ENCODE results near the gene PLD1.
"Not testable (repeated sequence)": the region's sequence is repeated elsewhere in the genome, so short reads cannot be mapped to it uniquely, and the experiment has no call there.

PLD1 gene

GRCh38 chr3:171817074-171817800 lies 7.0 kb upstream of the PLD1 start:
- Histone ChIP-seq H3K27ac (ENCODE audit: poor library complexity, severe bottlenecking) (no peak overlapping the region), H3K36me3 (ENCODE audit: low read depth) (no peaks in the 10 kb centered on the region), H3K9me3 (ENCODE audit: severe bottlenecking) (no peaks in the 10 kb centered on the region), H3K4me1 (ENCODE audit: insufficient read depth, poor library complexity, severe bottlenecking) (peaks cover 9% of the 10 kb centered on the region), H3K4me3 (ENCODE audit: severe bottlenecking) (no peak overlapping the region), H3K27me3 (ENCODE audit: insufficient read depth, poor library complexity, severe bottlenecking) (no peaks in the 10 kb centered on the region)
- DNase-seq (ENCODE audit: low spot score) (no peak), ATAC-seq (ENCODE audit: low read depth) (no peak)
- TF ChIP-seq, protein P1, sequence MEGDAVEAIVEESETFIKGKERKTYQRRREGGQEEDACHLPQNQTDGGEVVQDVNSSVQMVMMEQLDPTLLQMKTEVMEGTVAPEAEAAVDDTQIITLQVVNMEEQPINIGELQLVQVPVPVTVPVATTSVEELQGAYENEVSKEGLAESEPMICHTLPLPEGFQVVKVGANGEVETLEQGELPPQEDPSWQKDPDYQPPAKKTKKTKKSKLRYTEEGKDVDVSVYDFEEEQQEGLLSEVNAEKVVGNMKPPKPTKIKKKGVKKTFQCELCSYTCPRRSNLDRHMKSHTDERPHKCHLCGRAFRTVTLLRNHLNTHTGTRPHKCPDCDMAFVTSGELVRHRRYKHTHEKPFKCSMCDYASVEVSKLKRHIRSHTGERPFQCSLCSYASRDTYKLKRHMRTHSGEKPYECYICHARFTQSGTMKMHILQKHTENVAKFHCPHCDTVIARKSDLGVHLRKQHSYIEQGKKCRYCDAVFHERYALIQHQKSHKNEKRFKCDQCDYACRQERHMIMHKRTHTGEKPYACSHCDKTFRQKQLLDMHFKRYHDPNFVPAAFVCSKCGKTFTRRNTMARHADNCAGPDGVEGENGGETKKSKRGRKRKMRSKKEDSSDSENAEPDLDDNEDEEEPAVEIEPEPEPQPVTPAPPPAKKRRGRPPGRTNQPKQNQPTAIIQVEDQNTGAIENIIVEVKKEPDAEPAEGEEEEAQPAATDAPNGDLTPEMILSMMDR (IDR thresholded peaks at IDR 0.05; ENCODE audit: poor library complexity, severe bottlenecking) = no peak

GRCh38 chr3:171815973-171816595 lies 5.8 kb upstream of the PLD1 start:
- H3K27me3 ChIP-seq (ENCODE audit: insufficient read depth, poor library complexity, severe bottlenecking) = no peaks in the 10 kb centered on the region
- H3K4me1 ChIP-seq (ENCODE audit: insufficient read depth, poor library complexity, severe bottlenecking) = peaks cover 18% of the 10 kb centered on the region
- no peak overlapping the region for H3K27ac ChIP-seq (ENCODE audit: poor library complexity, severe bottlenecking)
- DNase-seq (ENCODE audit: low spot score) = no peak
- ATAC-seq (ENCODE audit: low read depth) = no peak
- H3K9me3 ChIP-seq (ENCODE audit: severe bottlenecking) = no peaks in the 10 kb centered on the region
- H3K36me3 ChIP-seq (ENCODE audit: low read depth) = no peaks in the 10 kb centered on the region
- TF ChIP-seq, protein P1 (IDR thresholded peaks at IDR 0.05; ENCODE audit: poor library complexity, severe bottlenecking) = no peak
- H3K4me3 ChIP-seq (ENCODE audit: severe bottlenecking) = no peak overlapping the region

- ATAC-seq (ENCODE audit: low read depth); H3K27ac ChIP-seq (ENCODE audit: poor library complexity, severe bottlenecking); H3K4me3 ChIP-seq (ENCODE audit: severe bottlenecking); H3K36me3 ChIP-seq (ENCODE audit: low read depth); H3K27me3 ChIP-seq (ENCODE audit: insufficient read depth, poor library complexity, severe bottlenecking); DNase-seq (ENCODE audit: low spot score); H3K9me3 ChIP-seq (ENCODE audit: severe bottlenecking): not testable (repeated sequence)
- H3K4me1 ChIP-seq (ENCODE audit: insufficient read depth, poor library complexity, severe bottlenecking) = peaks cover 23% of the 10 kb centered on the region
These were observed 4.4 kb upstream of the PLD1 start for GRCh38 chr3:171814662-171815061.

DNA sequence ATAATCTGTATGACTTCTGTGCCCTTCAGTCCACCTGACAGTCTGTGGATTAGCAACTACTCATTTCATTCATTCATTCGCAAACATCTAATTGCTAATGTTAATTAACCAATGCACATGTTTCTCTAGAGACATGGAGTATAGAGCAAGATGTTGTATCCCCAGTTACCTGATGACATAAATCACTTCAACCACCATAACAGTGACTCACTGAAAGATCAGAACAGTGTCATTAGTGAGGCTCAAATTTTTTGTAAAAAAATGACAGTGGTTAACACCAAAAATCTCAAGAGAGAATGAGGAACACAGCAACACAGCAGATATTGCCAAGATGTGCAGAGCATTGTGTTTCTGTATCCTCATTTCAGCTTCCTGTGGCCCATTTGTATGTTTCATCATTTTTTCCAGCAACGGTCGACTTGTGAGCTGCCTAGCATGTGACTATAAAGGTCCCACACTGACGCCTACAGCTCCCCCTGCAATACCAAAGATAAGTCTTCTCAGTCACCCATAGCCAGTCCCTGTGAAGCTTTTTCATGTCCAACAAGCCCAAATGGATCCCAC lies 3.7 kb upstream of the PLD1 start:
- peaks cover 26% of the 10 kb centered on the region for H3K4me1 ChIP-seq (ENCODE audit: insufficient read depth, poor library complexity, severe bottlenecking)
- no peaks in the 10 kb centered on the region for H3K36me3 ChIP-seq (ENCODE audit: low read depth)
- H3K9me3 ChIP-seq (ENCODE audit: severe bottlenecking) = no peaks in the 10 kb centered on the region
- DNase-seq (ENCODE audit: low spot score) = no peak
- ATAC-seq (ENCODE audit: low read depth) = no peak
- TF ChIP-seq, protein P1 (IDR thresholded peaks at IDR 0.05; ENCODE audit: poor library complexity, severe bottlenecking) = no peak
- H3K27ac ChIP-seq (ENCODE audit: poor library complexity, severe bottlenecking) = no peak overlapping the region
- no peaks in the 10 kb centered on the region for H3K27me3 ChIP-seq (ENCODE audit: insufficient read depth, poor library complexity, severe bottlenecking)
- H3K4me3 ChIP-seq (ENCODE audit: severe bottlenecking) = no peak overlapping the region

DNA sequence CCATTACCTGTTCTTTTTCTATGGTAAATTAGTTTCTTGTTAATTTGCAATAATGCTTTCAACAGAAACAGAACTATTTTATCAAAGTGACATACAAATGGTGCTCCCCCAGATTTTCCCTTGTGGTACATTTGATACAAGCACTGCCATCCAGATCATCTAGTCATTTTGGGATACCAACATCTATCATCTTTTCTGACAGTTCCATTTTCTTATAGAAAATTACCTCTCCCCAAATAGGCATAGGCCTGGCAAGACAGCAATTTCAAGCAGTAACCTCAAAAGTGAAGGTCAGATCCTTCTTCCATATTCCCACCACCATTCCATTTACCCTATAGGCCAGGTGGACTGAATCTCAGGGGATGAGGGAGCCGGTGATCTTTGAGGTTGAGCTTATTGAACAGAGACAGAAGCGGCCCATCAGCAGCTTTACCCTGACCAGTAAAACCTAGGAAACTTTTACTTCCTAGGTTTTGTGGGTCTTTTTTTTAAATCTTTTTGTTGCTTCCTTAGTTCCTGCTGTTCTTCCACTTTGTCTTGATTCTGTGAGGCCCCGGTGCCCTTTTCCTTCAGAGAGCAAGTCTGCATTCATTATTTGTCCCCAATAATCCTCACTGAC lies 3.1 kb upstream of the PLD1 start:
- Histone ChIP-seq H3K27me3 (ENCODE audit: insufficient read depth, poor library complexity, severe bottlenecking) (no peaks in the 10 kb centered on the region), H3K36me3 (ENCODE audit: low read depth) (no peaks in the 10 kb centered on the region), H3K4me1 (ENCODE audit: insufficient read depth, poor library complexity, severe bottlenecking) (peaks cover 26% of the 10 kb centered on the region), H3K27ac (ENCODE audit: poor library complexity, severe bottlenecking) (peak overlapping the region; percentile 89), H3K9me3 (ENCODE audit: severe bottlenecking) (no peaks in the 10 kb centered on the region), H3K4me3 (ENCODE audit: severe bottlenecking) (no peak overlapping the region)
- DNase-seq (ENCODE audit: low spot score) (no peak), ATAC-seq (ENCODE audit: low read depth) (no peak)
- TF ChIP-seq, protein P1 (IDR thresholded peaks at IDR 0.05; ENCODE audit: poor library complexity, severe bottlenecking) = no peak
